GM12892 (cell line): Measurements from ENCODE around the gene TBC1D19.

Experiments used
- POLR2A ChIP-seq: IDR thresholded peaks from 2 replicates; pipeline ENCODE4 v1.6.1; 2011; ENCODE audit warnings: low read depth, low read length, control low read depth
- TAF1 ChIP-seq: IDR thresholded peaks from 2 replicates; pipeline ENCODE4 v1.6.1; 2011; ENCODE audit warnings: low read depth, mild to moderate bottlenecking, control low read depth, low read length, borderline replicate concordance

DNA sequence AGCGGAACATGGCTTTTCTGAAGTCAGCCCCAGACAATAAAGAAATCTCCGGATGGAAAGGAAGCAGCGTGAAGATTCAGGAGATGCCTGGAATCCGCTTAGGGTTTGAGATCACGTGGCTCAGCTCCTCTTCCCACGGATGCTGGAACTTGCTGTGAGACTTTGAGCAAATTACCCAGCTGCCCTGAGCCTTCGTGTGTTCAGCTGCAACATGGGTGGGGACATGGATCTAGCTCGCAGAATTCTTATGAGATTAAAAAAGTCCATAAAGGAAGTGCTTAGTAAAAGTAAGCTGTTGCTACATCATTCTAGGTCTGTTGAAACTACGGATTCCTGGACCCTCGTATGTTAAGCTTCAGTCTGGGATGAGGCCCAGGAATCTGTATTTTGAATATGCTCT, 221.0 kb downstream of the TBC1D19 start:
- TF ChIP-seq POLR2A: no peak
- TF ChIP-seq TAF1: no peak
